ENCODE measurements around the gene MEIS2. TPM values are rescaled to one million over a fixed set of nuclear protein-coding genes. Genes with fewer than 3 reads are reported as not detected.

Gene MEIS2
- total RNA-seq, 6 experiments from 2014 or later: 31.8 to 48.0 (median 42.8) TPM

DNA sequence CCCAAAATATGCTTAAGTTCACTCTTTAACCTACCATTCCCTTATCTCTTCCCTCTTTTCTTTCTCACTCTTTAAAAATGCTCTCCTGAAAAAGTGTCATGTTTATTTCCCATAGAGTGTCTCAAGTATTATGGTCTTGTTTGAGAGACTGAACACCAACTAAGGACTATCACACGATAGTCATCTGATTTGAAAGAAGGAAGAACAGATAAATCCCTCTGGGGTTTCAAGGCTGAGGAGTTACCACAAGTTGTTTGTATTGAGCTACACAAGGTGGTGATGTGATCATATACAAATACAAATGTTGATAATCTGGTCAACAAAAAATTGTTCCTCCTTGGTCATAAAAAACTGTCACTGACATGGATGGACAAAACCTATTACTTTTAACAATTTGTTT lies 13.8 kb downstream of the MEIS2 start:
- H3K4me3 Mint-ChIP-seq: no peak overlapping the region
- H3K9me3 Mint-ChIP-seq: no peaks in the 10 kb centered on the region
- H3K4me1 Mint-ChIP-seq (ENCODE audit: low read depth): peaks cover 32% of the 10 kb centered on the region
- TF ChIP-seq CTCF (IDR thresholded peaks at IDR 0.05): no peak
- H3K27me3 Mint-ChIP-seq (ENCODE audit: insufficient read depth): no peaks in the 10 kb centered on the region
- peaks cover 63% of the 10 kb centered on the region for H3K36me3 Mint-ChIP-seq (ENCODE audit: low read depth)
- DNase-seq: no peak
- no peak overlapping the region for H3K27ac Mint-ChIP-seq

- no peaks in the 10 kb centered on the region for H3K9me3 Mint-ChIP-seq
- no peak overlapping the region for H3K4me3 Mint-ChIP-seq
- H3K4me1 Mint-ChIP-seq (ENCODE audit: low read depth): peaks cover 34% of the 10 kb centered on the region
- no peaks in the 10 kb centered on the region for H3K27me3 Mint-ChIP-seq (ENCODE audit: insufficient read depth)
- H3K27ac Mint-ChIP-seq: no peak overlapping the region
- H3K36me3 Mint-ChIP-seq (ENCODE audit: low read depth): peaks cover 64% of the 10 kb centered on the region
- TF ChIP-seq CTCF (IDR thresholded peaks at IDR 0.05): no peak
- no peak for DNase-seq
Measured at GRCh38 chr15:37086120-37086519, 14.2 kb downstream of the MEIS2 start.

DNA sequence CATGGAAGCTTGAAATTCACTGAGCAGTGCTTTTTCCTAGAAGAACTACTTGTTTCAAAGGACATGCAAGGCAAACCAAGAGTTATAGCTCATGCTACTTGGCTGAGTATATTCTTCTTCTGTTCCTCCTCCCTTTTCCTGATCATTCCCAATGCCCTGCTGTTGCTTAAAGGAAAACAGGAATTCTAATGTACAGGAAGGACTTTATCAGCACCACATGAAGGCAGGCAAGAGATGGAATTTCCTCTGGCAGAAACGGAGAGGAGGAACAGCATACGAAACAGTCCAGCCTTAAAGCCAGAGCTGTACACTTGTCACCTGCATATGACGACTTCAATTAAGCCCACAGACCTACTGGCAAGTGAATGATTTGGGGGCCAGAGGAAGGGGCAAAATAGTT lies 15.7 kb downstream of the MEIS2 start:
- Mint-ChIP-seq H3K4me3 (no peak overlapping the region), H3K4me1 (ENCODE audit: low read depth) (peaks cover 38% of the 10 kb centered on the region), H3K9me3 (no peaks in the 10 kb centered on the region), H3K27me3 (ENCODE audit: insufficient read depth) (no peaks in the 10 kb centered on the region), H3K36me3 (ENCODE audit: low read depth) (peaks cover 66% of the 10 kb centered on the region), H3K27ac (no peak overlapping the region)
- DNase-seq: no peak
- TF ChIP-seq CTCF (IDR thresholded peaks at IDR 0.05): no peak

DNA sequence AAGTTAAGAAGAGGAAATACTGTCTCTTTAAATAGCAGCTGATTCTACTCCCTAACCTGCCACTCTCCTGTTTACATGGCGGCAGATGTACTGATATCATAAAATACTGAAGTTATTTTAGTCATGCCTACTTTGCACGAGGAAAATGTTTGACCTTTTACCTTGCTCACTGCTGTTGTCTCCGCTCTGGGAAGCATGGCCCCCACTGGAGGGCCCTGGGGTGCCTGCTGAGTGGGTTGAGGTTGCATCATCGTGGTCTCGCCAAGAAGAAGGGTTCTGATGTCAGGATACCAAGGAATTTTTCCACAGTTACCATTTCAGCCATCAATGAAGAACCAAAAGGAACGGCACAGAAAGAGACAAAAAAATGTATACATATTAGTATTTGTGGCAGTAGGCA lies 16.7 kb downstream of the MEIS2 start:
- no peak overlapping the region for H3K4me3 Mint-ChIP-seq
- peaks cover 46% of the 10 kb centered on the region for H3K4me1 Mint-ChIP-seq (ENCODE audit: low read depth)
- no peak overlapping the region for H3K27ac Mint-ChIP-seq
- no peaks in the 10 kb centered on the region for H3K9me3 Mint-ChIP-seq
- DNase-seq: no peak
- peaks cover 66% of the 10 kb centered on the region for H3K36me3 Mint-ChIP-seq (ENCODE audit: low read depth)
- no peak for TF ChIP-seq CTCF (IDR thresholded peaks at IDR 0.05)
- no peaks in the 10 kb centered on the region for H3K27me3 Mint-ChIP-seq (ENCODE audit: insufficient read depth)

GRCh38 chr15:37081983-37082382 lies 18.4 kb downstream of the MEIS2 start:
- H3K4me3 Mint-ChIP-seq: no peak overlapping the region
- H3K36me3 Mint-ChIP-seq (ENCODE audit: low read depth): peaks cover 59% of the 10 kb centered on the region
- H3K9me3 Mint-ChIP-seq: no peaks in the 10 kb centered on the region
- DNase-seq: no peak
- no peak overlapping the region for H3K27ac Mint-ChIP-seq
- H3K4me1 Mint-ChIP-seq (ENCODE audit: low read depth): peaks cover 44% of the 10 kb centered on the region
- TF ChIP-seq CTCF (IDR thresholded peaks at IDR 0.05): no peak
- H3K27me3 Mint-ChIP-seq (ENCODE audit: insufficient read depth): no peaks in the 10 kb centered on the region

All from HFFc6 (cell line).